H1 (cell line): Measurements from ENCODE around the gene NAXE. TPM values are rescaled to one million over a fixed set of nuclear protein-coding genes. Genes with fewer than 3 reads are reported as not detected.

ENCODE experiments used
- CTCF ChIA-PET: fragments of 300-600 bp; sonication (Branson Sonifier 250); formaldehyde crosslinking; loops from one replicate; lab custom pipeline; 2021; ENCODE audit not compliant: partially characterized antibody; lab: Charles Lee
- POLR2A ChIA-PET: fragments of 300-600 bp; sonication (Branson Sonifier 250); formaldehyde crosslinking; loops from one replicate; lab custom pipeline; 2021; ENCODE audit warnings: inconsistent platforms; ENCODE audit not compliant: partially characterized antibody; lab: Charles Lee
- DNase-seq, 2 experiments: peaks; one replicate each; pipeline versions ENCODE4 v3.0.0 to v3.0.0-alpha.2; 2010 to 2022; ENCODE audit warnings: low spot score in 2 of 2, low read depth in 1 of 2, mixed read lengths in 1 of 2
- FAIRE-seq: peaks from 2 replicates; lab custom pipeline; 2011; peaks lifted over from hg19 to GRCh38; lab: Jason Lieb, UNC
- H2AFZ ChIP-seq: 2 replicates; pipeline ENCODE4 v1.8.1; 2012; ENCODE audit warnings: low read length, inconsistent platforms
- H2AK5ac ChIP-seq: 2 replicates; pipeline ENCODE4 v1.6.1; 2013; ENCODE audit warnings: low read depth, low read length
- H2BK120ac ChIP-seq: replicated peaks from 2 replicates; pipeline ENCODE3; 2013; ENCODE audit warnings: low read depth, low read length, inconsistent platforms
- H2BK12ac ChIP-seq: 2 replicates; pipeline ENCODE4 v1.6.1; 2013; ENCODE audit warnings: low read depth, low read length
- H2BK15ac ChIP-seq: 2 replicates; pipeline ENCODE4 v1.6.1; 2013; ENCODE audit warnings: low read length
- H2BK20ac ChIP-seq: 2 replicates; pipeline ENCODE4 v1.6.1; 2013; ENCODE audit warnings: low read length
- H2BK5ac ChIP-seq: 2 replicates; pipeline ENCODE4 v1.6.1; 2013; ENCODE audit warnings: low read depth, low read length
- H3K14ac ChIP-seq: 2 replicates; pipeline ENCODE4 v1.6.1; 2013; ENCODE audit warnings: inconsistent platforms; ENCODE audit not compliant: insufficient read length
- H3K18ac ChIP-seq: 2 replicates; pipeline ENCODE4 v1.6.1; 2013; ENCODE audit warnings: low read length; ENCODE audit errors: extremely low read depth
- H3K23ac ChIP-seq: 2 replicates; pipeline ENCODE4 v1.6.1; 2013; ENCODE audit warnings: inconsistent platforms; ENCODE audit not compliant: insufficient read length
- H3K23me2 ChIP-seq: 2 replicates; pipeline ENCODE4 v1.6.1; 2013; ENCODE audit warnings: low read depth, low read length
- H3K27ac ChIP-seq: 2 replicates; pipeline ENCODE4 v1.6.1; 2011; ENCODE audit warnings: low read depth, low read length, inconsistent platforms
- H3K27me3 ChIP-seq, 4 experiments: replicated peaks in 1 of 4; 1 replicate in 1 of 4; 2 replicates in 3 of 4; pipeline versions ENCODE4 v1.6.1 to v1.8.1; 2011 to 2013; ENCODE audit warnings: low read length in 3 of 4, mild to moderate bottlenecking in 3 of 4, inconsistent platforms in 2 of 4, mixed read lengths in 2 of 4, moderate library complexity in 1 of 4; ENCODE audit not compliant: control insufficient read depth in 3 of 4, insufficient read depth in 3 of 4; ENCODE audit errors: extremely low read depth in 1 of 4
- H3K36me3 ChIP-seq, 4 experiments: 2 replicates each; pipeline versions ENCODE4 v1.6.1 to v1.8.1; 2011 to 2013; ENCODE audit warnings: mild to moderate bottlenecking in 4 of 4, low read length in 3 of 4, moderate library complexity in 2 of 4, control low read depth in 1 of 4, inconsistent platforms in 1 of 4; ENCODE audit not compliant: insufficient read depth in 4 of 4, control insufficient read depth in 2 of 4
- H3K4ac ChIP-seq: replicated peaks from 2 replicates; pipeline ENCODE3; 2013; ENCODE audit warnings: low read length, low read depth, mixed read lengths, inconsistent platforms; ENCODE audit not compliant: insufficient read length
- H3K4me1 ChIP-seq, 4 experiments: replicated peaks in 1 of 4; 1 replicate in 1 of 4; 2 replicates in 3 of 4; pipeline versions ENCODE4 v1.6.1 to v1.8.1; 2011 to 2013; ENCODE audit warnings: low read length in 3 of 4, inconsistent platforms in 2 of 4, mixed read lengths in 1 of 4; ENCODE audit not compliant: insufficient read depth in 4 of 4, control insufficient read depth in 3 of 4
- H3K4me2 ChIP-seq, 2 experiments: 2 replicates each; pipeline versions ENCODE4 v1.6.1 to v1.8.1; 2011 to 2013; ENCODE audit warnings: low read depth in 2 of 2, low read length in 2 of 2, control low read depth in 1 of 2, inconsistent platforms in 1 of 2, mild to moderate bottlenecking in 1 of 2; ENCODE audit not compliant: insufficient read depth in 1 of 2
- H3K4me3 ChIP-seq, 4 experiments: fragments of 200-600, 300-600 bp in 1 of 4; sonication (generic), shearing (Covaris generic), sonication (Bioruptor Twin) in 1 of 4; 2 replicates each; pipeline versions ENCODE4 v1.5.1 to v1.8.1; 2011 to 2016; ENCODE audit warnings: low read length in 4 of 4, low read depth in 3 of 4, control low read depth in 2 of 4, inconsistent platforms in 2 of 4, mild to moderate bottlenecking in 2 of 4, mixed read lengths in 1 of 4, moderate library complexity in 1 of 4; ENCODE audit not compliant: insufficient read depth in 2 of 4; ENCODE audit errors: extremely low read depth in 1 of 4
- H3K56ac ChIP-seq: replicated peaks from 2 replicates; pipeline ENCODE3; 2013; ENCODE audit warnings: low read depth, mild to moderate bottlenecking, mixed read lengths, low read length, inconsistent platforms; ENCODE audit not compliant: insufficient read length
- H3K79me1 ChIP-seq: 2 replicates; pipeline ENCODE4 v1.6.1; 2013; ENCODE audit warnings: low read depth, low read length, control low read depth
- H3K79me2 ChIP-seq, 2 experiments: 2 replicates each; pipeline versions ENCODE4 v1.6.1 to v1.8.1; 2012 to 2013; ENCODE audit warnings: low read length in 2 of 2, mild to moderate bottlenecking in 2 of 2, inconsistent platforms in 1 of 2; ENCODE audit not compliant: insufficient read depth in 2 of 2, control insufficient read depth in 1 of 2
- H3K9ac ChIP-seq, 4 experiments: replicated peaks in 1 of 4; 1 replicate in 1 of 4; 2 replicates in 3 of 4; pipeline versions ENCODE4 v1.6.1 to v1.8.1; 2011 to 2013; ENCODE audit warnings: low read depth in 3 of 4, low read length in 3 of 4, control low read depth in 2 of 4, mild to moderate bottlenecking in 2 of 4, moderate library complexity in 2 of 4, inconsistent platforms in 1 of 4; ENCODE audit errors: extremely low read depth in 1 of 4
- H3K9me3 ChIP-seq, 2 experiments: 2 replicates each; pipeline versions ENCODE4 v1.6.1 to v1.8.1; 2012 to 2013; ENCODE audit warnings: mild to moderate bottlenecking in 2 of 2, moderate library complexity in 2 of 2, control low read depth in 1 of 2, inconsistent platforms in 1 of 2, low read depth in 1 of 2, low read length in 1 of 2, mixed read lengths in 1 of 2; ENCODE audit not compliant: insufficient read depth in 2 of 2
- H4K20me1 ChIP-seq, 2 experiments: replicated peaks in 1 of 2; 2 replicates each; pipeline versions ENCODE3 to v1.8.1; 2011 to 2013; ENCODE audit warnings: inconsistent platforms in 2 of 2, low read length in 2 of 2, mild to moderate bottlenecking in 1 of 2; ENCODE audit not compliant: insufficient read depth in 2 of 2, control insufficient read depth in 1 of 2
- H4K5ac ChIP-seq: 2 replicates; pipeline ENCODE4 v1.6.1; 2013; ENCODE audit warnings: low read length, low read depth, mixed read lengths, inconsistent platforms; ENCODE audit not compliant: insufficient read length
- H4K8ac ChIP-seq: 2 replicates; pipeline ENCODE4 v1.8.0; 2013; ENCODE audit warnings: mild to moderate bottlenecking, moderate library complexity, low read length, inconsistent platforms; ENCODE audit not compliant: insufficient read depth; ENCODE audit errors: extremely low read depth
- H4K91ac ChIP-seq: replicated peaks from 2 replicates; pipeline ENCODE3; 2013; ENCODE audit warnings: low read length, mixed read lengths, inconsistent platforms; ENCODE audit not compliant: insufficient read length
- TCF12 ChIP-seq: IDR thresholded peaks from 2 replicates; pipeline ENCODE4 v1.6.1; 2011; ENCODE audit warnings: low read depth, mild to moderate bottlenecking, low read length
- WGBS, 2 experiments: shearing (Covaris generic) in 1 of 2; methylation state at CpG; one replicate each; pipeline versions ENCODE4 v1.1.6 to v1.1.7; 2013 to 2015; ENCODE audit warnings: low lambda C conversion rate in 2 of 2, mixed read lengths in 2 of 2, inconsistent platforms in 1 of 2, low coverage in 1 of 2, missing lambda C conversion rate in 1 of 2; ENCODE audit not compliant: insufficient replicate concordance in 2 of 2, insufficient coverage in 1 of 2, insufficient read length in 1 of 2; ENCODE audit errors: extremely low coverage in 1 of 2, missing lambda C conversion rate in 1 of 2; 5-methylcytosine and 5-hydroxymethylcytosine counted together
- polyA plus RNA-seq, 7 experiments: library from polyadenylated mRNA; depleted of rRNA in 3 of 7; stranded (reverse) in 5 of 7; unstranded in 2 of 7; fragments of >200 nt in 5 of 7; fragments of 200-250 nt in 2 of 7; gene quantifications; 1 replicate in 5 of 7; 2 replicates in 1 of 7; 4 replicates in 1 of 7; pipeline versions ENCODE4 v1.2.1 to v1.2.3, GENCODE V29; 2011 to 2013; ENCODE audit warnings: missing spikeins in 2 of 7, mixed read lengths in 2 of 7
- total RNA-seq: library from RNA; stranded (reverse); fragmentation: NEBNext Ultra II Directional; extraction: Animal tissue kit (Norgen Biotek cat#: 25700); gene quantifications from 2 replicates; pipeline ENCODE4 v1.2.1, GENCODE V29; 2021

Gene NAXE
- total and polyA plus RNA-seq, 2 of the 8 experiments (the other 6 are each of a cell fraction or from before 2014, with no cell fraction given), result 73.1 to 74.3 TPM

GRCh38 chr1:156619582-156619955 is 28.0 kb downstream of the NAXE start:
- 32% methylated on average over 6 of the region's 6 CpGs; no CpG with 5 or more reads in 1 of the 2 experiments for WGBS, 2 experiments

More at GRCh38 chr1:156619582-156619955, 28.0 kb downstream of the NAXE start:
- no peak overlapping the region for H2BK12ac ChIP-seq
- H3K79me2 ChIP-seq, result no peaks in the 10 kb centered on the region
- no peak for TF ChIP-seq TCF12
- FAIRE-seq (no peak), DNase-seq (no peak)
- peaks cover 18 to 40% (median 33%) of the 10 kb centered on the region in 4 experiments for H3K27me3 ChIP-seq
- no peak overlapping the region for H2AK5ac ChIP-seq
- H3K14ac ChIP-seq, result no peak overlapping the region
- no peaks in the 10 kb centered on the region for H4K20me1 ChIP-seq
- H3K4me1 ChIP-seq, result no peaks in the 10 kb centered on the region; a peak in 3 of 7 replicates
- H2BK5ac ChIP-seq, result no peak overlapping the region
- H3K4me3 ChIP-seq, result no peak overlapping the region
- ChIA-PET CTCF (interaction anchor here (0.7 to 43.0 kb wide), 29 partner anchors 9 to 468 kb away, joined by 3 to 868 read pairs (median 5); partner anchors contain the start of genes BCAN, CRABP2, GPATCH4 and METTL25B), POLR2A (interaction anchor here (0.6 to 2.6 kb wide), 14 partner anchors 8 to 501 kb away, joined by 3 to 11 read pairs (median 4); partner anchors contain the start of genes NAXE and NES)
- no peak overlapping the region for H2BK20ac ChIP-seq
- H3K23me2 ChIP-seq, result peaks cover 9% of the 10 kb centered on the region; the same call in 1 of the 2 replicates
- no peak overlapping the region for H3K23ac ChIP-seq
- H3K56ac ChIP-seq, result no peak overlapping the region
- H4K91ac ChIP-seq, result no peak overlapping the region
- H3K79me1 ChIP-seq, result no peaks in the 10 kb centered on the region
- H4K8ac ChIP-seq, result no peak overlapping the region
- no peak overlapping the region for H4K5ac ChIP-seq
- H3K4ac ChIP-seq, result no peak overlapping the region
- no peak overlapping the region for H2AFZ ChIP-seq
- H3K18ac ChIP-seq, result no peak overlapping the region
- no peak overlapping the region for H3K27ac ChIP-seq
- H3K9ac ChIP-seq, result no peak overlapping the region
- H2BK15ac ChIP-seq, result no peak overlapping the region
- H3K9me3 ChIP-seq, result no peaks in the 10 kb centered on the region
- no peaks in the 10 kb centered on the region for H3K36me3 ChIP-seq
- peak overlapping the region; percentile 26 to 48; a peak in 2 of 4 replicates for H3K4me2 ChIP-seq
- H2BK120ac ChIP-seq, result no peak overlapping the region
